Testis (tissue), 3 donors: Measurements from ENCODE around the gene PIK3CB. TPM values are rescaled to one million over a fixed set of nuclear protein-coding genes. Genes with fewer than 3 reads are reported as not detected.
"Not testable (repeated sequence)": the region's sequence is repeated elsewhere in the genome, so short reads cannot be mapped to it uniquely, and the experiment has no call there.

Experiments
- DNase-seq: peaks from one replicate; pipeline ENCODE4 v3.0.0-alpha.2; 2019
- H3K27ac ChIP-seq, 2 donors: fragments of 200-600 bp; sonication (generic); one replicate each; pipeline ENCODE4 v1.5.1; 2019
- H3K27me3 ChIP-seq: fragments of 200-600 bp; sonication (generic); one replicate; pipeline ENCODE4 v1.5.1; 2019
- H3K36me3 ChIP-seq: fragments of 200-600 bp; sonication (generic); one replicate; pipeline ENCODE4 v1.5.1; 2017; ENCODE audit warnings: low read depth; ENCODE audit errors: missing control alignments
- H3K4me1 ChIP-seq: fragments of 200-600 bp; sonication (generic); one replicate; pipeline ENCODE4 v1.5.1; 2019
- H3K4me3 ChIP-seq, 2 donors: fragments of 200-600 bp; sonication (generic); one replicate each; pipeline ENCODE4 v1.5.1; 2017 to 2019
- H3K9me3 ChIP-seq: fragments of 200-600 bp; sonication (generic); one replicate; pipeline ENCODE4 v1.5.1; 2017
- CTCF ChIP-seq, 3 experiments: fragments of 450-650 bp in 2 of 3; fragments of 200-600 bp in 1 of 3; sonication (generic) in 1 of 3; IDR thresholded peaks; one replicate each; pipeline ENCODE4 v1.5.1; 2016 to 2019; ENCODE audit warnings: antibody characterized with exemption in 3 of 3, mild to moderate bottlenecking in 2 of 3, moderate library complexity in 1 of 3
- POLR2A ChIP-seq: fragments of 450-650 bp; IDR thresholded peaks from one replicate; pipeline ENCODE4 v1.6.1; 2017; ENCODE audit warnings: antibody characterized with exemption, mild to moderate bottlenecking, moderate library complexity
- WGBS, 2 donors: methylation state at CpG; one replicate each; pipeline ENCODE4 v1.1.5; 2018; 5-methylcytosine and 5-hydroxymethylcytosine counted together
- intact Hi-C: fragments of 100-400 bp; cut with DNase I; formaldehyde crosslinking; loops from one replicate; pipeline ENCODE4 v1.15.1; 2023; ENCODE audit warnings: low total_unique reads
- polyA plus RNA-seq: library from polyadenylated mRNA; stranded (reverse); fragments of 350-450 nt; fragmentation: Illumina TruSeq; extraction: RNeasy Lipid Tissue Mini Kit (QIAGEN cat#74804); gene quantifications from one replicate; pipeline ENCODE4 v1.2.3, GENCODE V29; 2014; ENCODE audit warnings: low read depth, low replicate concordance; ENCODE audit not compliant: insufficient read depth
- total RNA-seq, 2 donors: library from RNA; depleted of rRNA; stranded (reverse); fragments of >200 nt; gene quantifications; one replicate each; pipeline ENCODE4 v1.2.3, GENCODE V29; 2016

The PIK3CB gene
- total and polyA plus RNA-seq, 3 donors from 2014 or later = 14.3 to 27.7 (median 25.9) TPM

GRCh38 chr3:138827222-138827621, 7.5 kb downstream of the PIK3CB start:
- WGBS, 2 donors = 67 to 75% methylated on average over 7 of the region's 7 CpGs
- Histone ChIP-seq H3K36me3 (no peaks in the 10 kb centered on the region), H3K9me3 (no peaks in the 10 kb centered on the region), H3K4me1 (no peaks in the 10 kb centered on the region), H3K27ac (no peak overlapping the region), H3K4me3 (no peak overlapping the region), H3K27me3 (no peaks in the 10 kb centered on the region)
- no peak for TF ChIP-seq CTCF (IDR thresholded peaks at IDR 0.05)
- intact Hi-C loops = no loop called here
- DNase-seq = no peak

GRCh38 chr3:138825336-138825735, 9.4 kb downstream of the PIK3CB start:
- no peaks in the 10 kb centered on the region for H3K36me3 ChIP-seq
- H3K4me3 ChIP-seq = no peak overlapping the region
- intact Hi-C loops = no loop called here
- H3K4me1 ChIP-seq = no peaks in the 10 kb centered on the region
- no peaks in the 10 kb centered on the region for H3K27me3 ChIP-seq
- H3K9me3 ChIP-seq = no peaks in the 10 kb centered on the region
- no peak overlapping the region for H3K27ac ChIP-seq
- 84 to 89% methylated on average over 2 of the region's 2 CpGs for WGBS, 2 donors
- DNase-seq = no peak
- no peak for TF ChIP-seq POLR2A
- TF ChIP-seq CTCF (IDR thresholded peaks at IDR 0.05) = no peak

- Histone ChIP-seq H3K27me3 (no peaks in the 10 kb centered on the region), H3K4me3 (no peak overlapping the region), H3K4me1 (no peaks in the 10 kb centered on the region), H3K27ac (no peak overlapping the region), H3K9me3 (no peaks in the 10 kb centered on the region), H3K36me3 (no peaks in the 10 kb centered on the region)
- DNase-seq = no peak
- WGBS, 2 donors = 86 to 88% methylated on average over 1 of the region's 1 CpG
- intact Hi-C loops = no loop called here
- no peak for TF ChIP-seq CTCF (IDR thresholded peaks at IDR 0.05)
- no peak for TF ChIP-seq POLR2A
Measured at GRCh38 chr3:138824114-138824506, 10.6 kb downstream of the PIK3CB start.

- WGBS, 2 donors = 91 to 98% methylated on average over 4 of the region's 4 CpGs
- intact Hi-C loops, DNase-seq, H3K27me3 ChIP-seq, H3K36me3 ChIP-seq, H3K27ac ChIP-seq, H3K4me3 ChIP-seq, H3K9me3 ChIP-seq: not testable (repeated sequence)
- H3K4me1 ChIP-seq = peaks cover 10% of the 10 kb centered on the region
Measured at GRCh38 chr3:138820379-138820778, 14.3 kb downstream of the PIK3CB start.

GRCh38 chr3:138818185-138818860, 16.4 kb downstream of the PIK3CB start:
- H3K4me1 ChIP-seq = peaks cover 10% of the 10 kb centered on the region
- no peak overlapping the region for H3K27ac ChIP-seq
- TF ChIP-seq CTCF (IDR thresholded peaks at IDR 0.05) (no peak), POLR2A (no peak)
- no peaks in the 10 kb centered on the region for H3K9me3 ChIP-seq
- intact Hi-C loops = no loop called here
- H3K36me3 ChIP-seq = no peaks in the 10 kb centered on the region
- no peak overlapping the region for H3K4me3 ChIP-seq
- no peaks in the 10 kb centered on the region for H3K27me3 ChIP-seq
- WGBS, 2 donors = 24 to 59% methylated on average over 1 of the region's 1 CpG
- no peak for DNase-seq
